HG03159 (cell line): Measurements from ENCODE around the gene TCFL5.

Source experiments
- ATAC-seq: cut with Tn5 transposase; IDR thresholded peaks from one replicate; pipeline ENCODE4 v1.9.1; 2021; ENCODE audit warnings: mild to moderate bottlenecking, moderate library complexity; ENCODE audit not compliant: unreplicated experiment

The TCFL5 gene

DNA sequence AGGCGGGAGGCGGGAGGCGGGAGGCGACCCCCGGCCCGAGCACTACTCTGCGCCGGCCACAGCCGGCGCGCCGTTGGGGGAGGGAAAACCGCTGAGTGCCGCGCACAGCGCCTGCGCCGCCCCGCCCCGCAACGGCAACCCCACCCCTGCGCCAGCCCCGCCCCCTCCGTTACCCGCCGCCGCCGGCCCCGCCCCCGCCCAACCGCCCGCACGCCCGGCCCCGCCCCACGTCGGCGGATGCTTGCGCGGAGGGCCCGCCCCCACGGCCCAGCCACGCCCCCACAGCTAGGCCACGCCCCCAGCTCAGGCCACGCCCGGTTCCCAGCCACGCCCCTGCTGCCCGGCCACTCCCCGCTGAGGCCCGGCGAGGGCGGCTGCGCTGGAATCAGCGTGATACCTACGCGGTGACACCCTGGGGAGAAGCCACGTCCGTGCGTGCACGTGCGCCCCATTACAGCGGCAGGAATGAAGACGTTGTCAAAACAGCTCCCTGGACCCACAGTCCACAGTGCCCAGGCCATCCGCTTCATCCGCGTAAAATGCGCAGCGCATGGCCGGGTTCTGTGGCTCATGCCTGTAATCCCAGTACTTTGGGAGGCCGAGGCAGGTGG lies at the start of gene TCFL5:
TSS of gene TCFL5 (minus strand) at position 97 of the 611 bp plus-strand sequence. CDS start 152 bp downstream, outside the sequence.
- peak; percentile 58 for ATAC-seq

DNA sequence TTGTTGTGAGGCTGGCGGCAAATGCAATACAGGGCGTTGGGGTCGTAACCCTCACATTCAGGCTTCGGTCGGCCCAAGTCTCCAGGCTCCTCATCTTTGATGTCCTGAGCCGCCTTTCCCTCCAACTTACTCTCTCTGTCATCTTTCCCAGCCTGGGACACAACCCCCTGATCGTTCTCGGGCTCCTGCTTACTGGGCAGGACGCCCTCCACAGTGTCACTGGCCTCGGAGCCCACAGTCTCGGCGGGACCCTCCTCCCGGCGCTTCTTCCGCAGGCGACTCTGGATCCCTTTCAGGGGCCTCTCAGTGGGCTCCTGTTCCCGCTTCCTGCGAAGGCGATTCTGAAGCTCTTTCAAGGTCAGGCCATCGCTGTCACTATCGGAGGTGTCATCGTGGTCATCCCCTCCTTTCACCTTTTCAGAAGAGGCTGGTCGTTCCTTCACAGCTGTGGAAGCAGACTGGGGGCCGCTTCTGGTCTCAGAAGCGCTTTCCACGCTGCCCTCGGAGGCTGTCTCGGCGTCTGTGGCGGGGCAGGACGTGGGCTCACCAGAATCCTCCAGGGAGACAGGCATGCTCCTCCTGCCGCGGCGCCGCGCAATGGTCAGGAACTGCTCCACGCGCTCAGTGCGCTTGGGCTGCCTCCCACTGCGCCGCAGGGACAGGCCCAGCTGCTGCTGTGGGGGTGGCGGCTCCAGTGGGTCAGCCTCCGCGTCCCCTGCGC lies 49.3 kb upstream of the TCFL5 start:
- ATAC-seq = no peak

DNA sequence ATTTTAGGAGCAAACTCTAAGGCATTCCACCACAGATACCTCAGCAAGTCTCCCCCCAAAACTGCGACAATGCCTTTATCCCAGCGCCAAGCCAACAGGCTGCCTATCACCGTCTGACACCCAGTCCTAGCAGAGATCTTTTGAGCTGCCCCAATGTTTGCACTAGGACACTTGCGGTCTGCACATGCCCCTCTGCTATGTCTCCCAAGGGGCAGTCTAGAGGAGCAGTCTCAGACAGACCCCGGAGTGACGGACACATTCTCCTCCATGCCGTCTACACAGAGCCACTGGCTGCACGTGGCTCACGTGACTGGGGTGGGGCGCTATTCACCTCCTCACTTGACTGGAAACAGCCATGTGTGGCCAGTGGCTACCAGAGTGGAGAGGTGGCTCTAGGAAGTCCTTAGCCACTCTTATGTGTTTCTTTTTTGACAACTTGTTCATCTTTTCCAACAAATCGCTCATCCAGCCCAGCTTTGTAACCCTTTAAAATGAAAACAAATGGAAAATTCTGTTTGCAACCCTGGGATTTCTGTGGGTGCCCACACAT lies 48.7 kb upstream of the TCFL5 start:
- ATAC-seq = no peak

DNA sequence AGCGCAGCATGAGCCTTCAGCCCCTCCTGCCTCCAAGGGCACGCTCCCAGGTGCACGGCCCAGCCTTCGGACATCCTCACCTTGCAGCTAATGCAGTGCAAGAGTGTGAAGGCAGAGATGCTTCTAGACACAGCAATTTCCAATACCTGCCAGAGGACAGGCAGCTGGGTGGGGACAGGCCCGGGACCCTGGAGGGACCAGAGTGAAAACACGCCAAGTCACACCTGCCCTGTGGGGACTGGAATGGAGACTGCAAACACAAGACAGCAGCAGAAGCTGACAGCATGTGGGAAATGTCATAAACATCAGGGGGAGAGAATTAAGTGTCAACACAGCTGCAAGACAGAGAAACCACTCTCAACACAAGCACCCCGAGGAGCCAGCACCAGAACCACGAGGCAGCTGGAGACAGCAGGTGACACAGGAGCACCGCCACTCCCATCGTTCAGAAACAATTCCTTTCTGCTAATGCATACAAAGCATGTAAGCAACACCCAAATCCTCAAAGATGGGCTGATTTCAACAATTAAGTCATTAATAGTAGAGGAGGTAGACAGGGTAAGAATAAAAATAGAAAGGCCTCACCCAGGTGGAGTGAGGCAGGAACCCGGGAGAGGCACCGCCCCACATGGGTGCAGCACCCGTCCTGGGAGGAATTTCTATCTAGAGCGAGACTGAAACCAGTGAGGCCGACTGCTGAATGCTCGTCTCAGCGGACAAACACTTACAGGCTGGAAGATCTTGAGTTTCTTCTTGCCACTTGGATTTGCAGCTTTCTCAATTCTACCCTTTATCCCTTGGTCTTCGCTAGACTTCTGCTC lies 47.6 kb upstream of the TCFL5 start:
- no peak for ATAC-seq

DNA sequence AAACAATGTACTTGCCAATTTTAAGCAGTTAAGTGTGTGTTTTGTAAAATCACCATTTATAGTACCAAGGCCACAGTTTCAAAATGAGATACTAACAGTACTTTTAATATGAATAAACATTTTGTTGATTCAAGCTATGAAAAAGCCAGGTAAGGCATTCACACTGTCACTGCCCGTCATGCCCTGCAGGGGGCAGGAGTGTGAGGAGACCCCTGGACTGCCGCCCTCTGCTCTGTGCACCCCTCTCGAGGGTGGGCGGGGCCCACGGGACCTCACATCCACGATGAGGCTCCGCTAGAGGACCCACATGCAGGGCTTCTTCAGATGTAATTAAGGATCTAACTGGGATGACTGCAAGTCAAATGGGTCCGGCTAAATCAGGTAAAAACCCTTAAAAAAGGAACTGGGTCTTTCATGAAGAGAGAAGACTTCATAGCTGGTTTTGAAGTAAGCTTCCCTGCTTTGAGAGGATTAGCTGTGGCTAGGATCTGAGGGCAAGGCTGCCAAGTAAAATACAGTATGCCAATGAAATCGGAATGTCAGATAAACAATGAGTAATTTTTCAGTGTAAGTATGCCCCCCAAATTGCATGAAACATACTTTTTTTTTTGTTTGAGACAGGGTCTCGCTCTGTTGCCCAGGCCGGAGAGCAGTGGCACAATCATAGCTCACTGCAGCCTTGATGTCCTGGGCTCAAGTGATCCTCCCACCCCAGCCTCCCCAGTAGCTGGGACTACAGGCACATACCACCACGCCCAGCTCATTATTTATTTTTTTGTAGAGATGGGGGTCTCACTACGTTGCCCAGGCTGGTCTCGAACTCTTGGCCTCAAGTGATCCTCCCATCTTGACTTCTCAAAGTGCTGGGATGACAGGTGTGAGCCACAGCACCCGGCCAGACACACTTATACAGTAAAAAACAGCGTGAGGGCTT lies 46.0 kb upstream of the TCFL5 start:
- ATAC-seq = no peak

DNA sequence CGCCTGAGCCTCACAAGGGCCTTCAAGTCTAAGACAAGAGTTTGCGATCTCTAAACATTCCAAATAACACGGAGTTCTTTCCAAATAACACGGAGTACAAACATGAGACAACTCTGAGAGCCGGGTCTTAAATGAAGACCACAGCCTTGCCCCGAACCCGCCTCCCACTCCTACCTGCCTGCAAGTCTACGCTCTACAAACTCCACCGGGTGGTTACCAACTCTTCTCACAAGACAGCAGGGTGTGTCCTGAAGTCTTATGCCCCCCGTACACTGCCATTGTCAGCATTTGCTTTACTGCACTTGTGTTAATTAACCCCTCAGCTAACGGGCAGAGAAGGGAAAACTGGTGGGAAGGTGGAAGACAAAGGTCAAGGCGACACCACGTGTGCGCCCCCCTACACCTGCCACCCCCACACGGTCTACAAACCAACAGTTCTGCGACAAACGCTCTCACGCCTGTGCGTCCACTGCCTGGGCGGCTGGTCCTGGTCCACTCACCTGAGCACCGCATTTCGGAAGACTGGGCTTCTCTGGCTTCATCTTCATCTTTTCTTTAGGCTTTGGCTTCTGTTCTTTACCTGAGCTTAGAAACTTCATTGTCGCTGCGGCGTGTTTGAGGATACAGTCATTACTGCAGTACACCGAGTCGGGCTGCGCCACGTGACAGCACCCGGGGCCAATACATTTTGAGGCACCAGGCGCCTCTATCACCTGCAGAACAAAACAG lies 45.2 kb upstream of the TCFL5 start:
- ATAC-seq = no peak

DNA sequence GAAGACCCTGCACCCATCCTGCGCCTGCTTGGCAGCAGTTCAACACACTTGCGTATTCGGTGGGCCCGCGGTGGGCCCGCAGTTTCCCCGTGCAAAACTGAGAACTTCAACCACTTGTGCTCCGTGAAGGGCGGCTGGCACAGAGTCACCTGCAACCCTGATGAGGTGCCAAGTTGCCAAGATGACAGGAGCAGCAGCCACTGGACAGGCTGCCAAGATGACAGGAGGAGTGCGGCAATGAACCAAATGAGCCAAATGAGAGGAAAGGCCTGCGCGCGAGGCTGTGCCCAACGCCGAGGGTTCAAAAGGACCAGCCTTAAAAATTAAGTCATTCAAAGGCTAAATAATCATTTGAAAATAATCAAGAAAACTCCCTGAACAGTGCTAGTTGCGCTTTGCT lies 44.6 kb upstream of the TCFL5 start:
- ATAC-seq = no peak

DNA sequence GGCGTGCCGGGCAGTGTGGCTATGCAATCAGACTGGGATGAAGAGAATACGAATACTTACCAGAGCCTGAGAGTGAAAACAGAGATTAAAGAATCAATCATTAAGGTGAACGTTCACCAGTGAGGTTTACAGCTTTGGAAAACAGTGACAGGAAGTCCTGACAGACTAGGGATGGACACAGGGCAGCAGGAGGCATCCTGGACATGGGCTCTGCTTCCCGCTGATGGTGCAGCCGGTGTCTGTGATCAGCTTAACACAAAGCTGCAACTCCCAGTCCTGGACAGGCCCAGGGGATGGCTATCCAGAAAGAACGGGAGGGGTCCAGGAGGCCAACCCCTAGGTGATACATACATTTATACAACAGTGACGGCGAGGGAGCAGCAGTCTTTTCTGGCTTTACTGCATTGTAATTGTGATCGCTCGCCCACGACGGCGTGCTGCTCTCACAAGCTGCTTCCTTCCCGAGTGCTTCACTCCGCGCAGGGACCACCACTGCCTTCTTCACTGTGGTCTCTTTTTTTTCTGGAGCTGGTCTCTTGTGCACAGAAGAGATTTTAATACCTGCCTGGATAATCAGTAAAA lies 44.0 kb upstream of the TCFL5 start:
- no peak for ATAC-seq

DNA sequence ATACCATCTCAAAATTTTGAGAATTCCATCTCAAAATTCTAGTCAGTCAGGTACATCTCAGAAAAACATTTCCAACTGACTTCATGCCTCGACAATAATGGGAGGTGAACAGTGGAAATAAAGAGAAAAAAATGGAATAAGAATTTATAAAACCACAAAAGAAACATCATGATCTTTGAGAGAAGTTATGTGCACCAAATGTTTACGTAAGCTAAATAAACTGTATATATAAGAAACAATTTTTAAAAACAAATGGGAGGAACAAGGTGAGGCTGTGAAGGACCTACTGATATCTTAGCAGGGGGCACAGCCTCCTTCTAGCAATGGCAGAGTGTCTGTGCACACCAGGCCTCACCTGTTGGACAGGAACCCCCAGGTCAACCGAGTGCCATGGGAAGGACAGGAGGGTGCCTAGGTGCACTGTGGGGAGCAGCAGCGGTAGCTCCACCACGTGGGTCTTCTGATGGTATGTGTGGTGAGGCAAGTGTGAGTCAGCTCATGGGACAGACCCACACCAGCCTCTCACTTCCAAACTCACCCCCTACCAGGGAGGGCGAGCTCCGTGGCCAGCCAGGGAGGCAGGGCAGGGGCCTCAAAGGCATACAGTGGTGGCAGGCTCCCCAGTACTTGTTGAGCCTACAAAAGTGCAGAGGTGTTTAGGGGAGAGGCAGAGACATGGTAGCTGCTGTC lies 41.4 kb upstream of the TCFL5 start:
- no peak for ATAC-seq

DNA sequence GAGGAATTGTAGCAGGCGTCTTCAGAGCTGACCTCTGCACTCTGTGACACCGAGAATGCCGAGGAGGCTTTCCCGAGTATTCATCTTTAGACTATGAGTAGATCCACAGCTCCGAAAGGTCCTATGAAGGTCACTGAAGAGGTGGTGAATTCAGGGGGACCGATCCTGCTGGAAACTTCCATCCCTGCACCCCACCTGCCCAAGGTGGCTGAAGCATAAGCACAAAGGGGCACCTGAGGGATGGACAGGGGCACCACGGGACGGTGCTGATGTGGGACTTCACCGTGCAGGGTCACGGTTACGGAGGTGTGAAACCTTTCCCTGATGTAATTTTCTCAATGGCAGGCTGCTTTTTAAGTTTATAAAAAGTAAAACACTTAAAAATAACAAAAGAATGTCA lies 40.3 kb upstream of the TCFL5 start:
- no peak for ATAC-seq

DNA sequence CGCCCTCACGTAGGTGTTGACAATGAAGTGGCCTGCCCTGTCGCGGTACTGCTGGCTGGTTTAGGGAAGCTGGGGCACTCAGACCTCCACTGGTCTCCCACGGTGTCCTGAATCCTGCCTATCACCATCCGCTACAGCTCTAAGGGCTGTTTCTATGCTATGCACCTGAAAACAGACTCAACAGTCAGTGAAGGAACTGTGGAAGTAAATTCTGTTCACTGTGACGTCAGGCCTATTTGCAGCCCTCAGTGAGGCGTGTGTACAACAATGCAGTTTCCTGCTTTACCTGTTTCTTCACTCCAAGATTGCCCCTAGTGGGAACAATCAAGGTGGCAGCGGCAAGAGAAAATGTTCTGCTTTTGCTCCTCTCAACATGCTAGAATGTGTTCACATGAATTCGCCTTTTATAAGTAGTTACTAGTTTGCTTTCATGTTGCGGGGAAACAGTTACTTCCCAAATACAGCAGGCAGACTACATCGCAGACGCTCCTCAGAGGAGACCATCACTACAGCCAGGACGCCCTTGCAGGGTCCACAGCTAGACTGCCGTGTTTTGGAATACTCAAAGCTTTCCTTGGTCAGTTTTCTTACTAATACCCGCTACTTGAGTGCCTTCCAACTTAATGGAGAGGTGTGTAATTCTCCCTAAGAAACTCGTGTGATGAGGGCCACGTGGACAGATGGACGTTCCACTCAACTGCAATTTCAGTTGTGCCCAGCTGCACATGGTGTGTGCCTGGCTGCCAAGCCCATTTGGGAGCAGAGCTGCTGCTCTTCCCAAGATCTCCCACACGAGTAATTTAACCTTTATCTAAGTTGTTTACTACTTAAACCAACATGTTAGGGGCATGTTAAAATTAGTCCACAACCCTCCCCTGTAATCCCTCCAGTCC lies 39.3 kb upstream of the TCFL5 start:
- no peak for ATAC-seq

DNA sequence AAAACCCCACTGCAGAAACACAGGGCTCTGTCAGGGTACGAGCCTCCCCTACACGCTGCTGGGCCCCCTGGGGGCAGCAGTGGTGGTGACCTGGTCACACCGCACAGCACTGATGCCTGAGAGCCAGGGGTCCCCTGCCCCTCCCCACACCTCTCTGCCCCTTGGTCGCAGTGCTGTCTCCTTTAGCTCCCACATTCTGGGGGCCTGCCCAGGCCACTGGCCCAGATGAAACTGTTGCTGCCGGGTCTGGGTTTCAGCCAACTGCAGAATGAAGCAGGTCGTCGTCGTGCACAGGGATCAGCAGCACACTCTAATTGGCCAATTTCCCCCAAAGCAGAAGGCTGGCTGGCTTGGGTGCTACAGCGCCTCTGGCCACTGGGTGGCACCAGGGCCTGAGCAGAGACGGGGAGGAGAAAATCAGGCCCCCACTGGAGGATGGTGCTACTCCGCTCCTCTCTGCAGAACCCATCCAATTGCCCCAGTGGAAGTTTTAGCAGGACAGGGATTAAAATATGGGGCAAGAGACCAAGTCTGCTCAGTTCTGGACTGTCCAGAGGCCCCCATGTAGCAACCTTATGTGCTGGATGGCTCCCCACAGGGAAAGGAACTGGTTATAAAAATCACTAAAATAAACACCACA lies 38.5 kb upstream of the TCFL5 start:
- peak; percentile 55 for ATAC-seq

DNA sequence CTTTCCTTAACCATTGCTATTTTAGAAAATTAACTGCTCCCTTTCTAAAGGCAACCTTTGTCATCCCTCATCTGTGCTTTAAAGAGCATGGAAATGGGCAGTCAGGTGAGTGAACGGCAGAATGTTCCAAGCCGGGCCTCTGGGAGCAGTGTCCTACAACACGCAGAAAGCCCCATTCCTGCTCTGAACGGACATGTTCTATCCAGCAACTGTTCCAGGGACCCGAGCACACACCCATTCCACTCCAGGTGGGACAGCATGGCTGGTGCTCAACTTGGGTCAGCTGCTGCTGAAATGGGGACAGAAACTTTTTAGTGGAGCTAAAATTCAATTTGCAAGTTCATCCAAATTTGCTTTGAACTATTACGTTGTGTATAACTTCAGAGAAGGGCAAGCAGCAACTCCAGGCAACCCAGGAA lies 38.0 kb upstream of the TCFL5 start:
- ATAC-seq = no peak

DNA sequence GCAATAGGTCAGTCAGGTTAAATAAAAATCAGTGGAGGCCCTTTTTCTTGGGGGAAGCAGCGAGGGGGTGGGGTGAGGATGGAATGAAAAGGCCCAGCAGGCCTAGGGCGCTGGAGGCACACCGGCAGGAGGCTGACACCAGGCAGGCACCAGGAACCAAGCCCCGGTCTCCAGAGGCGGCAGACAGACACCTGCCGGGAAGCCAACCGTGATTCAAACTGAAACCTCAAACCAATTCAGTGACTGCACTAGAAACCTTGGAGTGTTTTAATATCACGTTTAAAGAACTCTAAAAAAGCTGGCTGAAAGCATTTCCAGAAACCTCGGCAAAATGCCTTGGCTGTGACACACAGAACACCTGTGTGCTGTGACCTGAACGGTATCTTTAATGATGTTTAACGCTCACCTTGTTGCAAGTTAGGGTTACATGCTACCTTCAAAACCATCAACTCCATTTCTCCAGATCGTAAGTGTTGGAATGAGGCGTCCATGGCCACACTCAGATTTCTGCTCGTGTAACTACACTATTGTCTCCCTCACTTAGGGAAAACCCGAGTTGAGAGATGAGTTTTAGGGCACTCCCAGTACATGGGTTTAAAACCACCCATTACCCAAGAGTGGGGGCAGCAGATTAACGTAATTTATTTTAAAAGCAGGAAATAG lies 37.5 kb upstream of the TCFL5 start:
- no peak for ATAC-seq

DNA sequence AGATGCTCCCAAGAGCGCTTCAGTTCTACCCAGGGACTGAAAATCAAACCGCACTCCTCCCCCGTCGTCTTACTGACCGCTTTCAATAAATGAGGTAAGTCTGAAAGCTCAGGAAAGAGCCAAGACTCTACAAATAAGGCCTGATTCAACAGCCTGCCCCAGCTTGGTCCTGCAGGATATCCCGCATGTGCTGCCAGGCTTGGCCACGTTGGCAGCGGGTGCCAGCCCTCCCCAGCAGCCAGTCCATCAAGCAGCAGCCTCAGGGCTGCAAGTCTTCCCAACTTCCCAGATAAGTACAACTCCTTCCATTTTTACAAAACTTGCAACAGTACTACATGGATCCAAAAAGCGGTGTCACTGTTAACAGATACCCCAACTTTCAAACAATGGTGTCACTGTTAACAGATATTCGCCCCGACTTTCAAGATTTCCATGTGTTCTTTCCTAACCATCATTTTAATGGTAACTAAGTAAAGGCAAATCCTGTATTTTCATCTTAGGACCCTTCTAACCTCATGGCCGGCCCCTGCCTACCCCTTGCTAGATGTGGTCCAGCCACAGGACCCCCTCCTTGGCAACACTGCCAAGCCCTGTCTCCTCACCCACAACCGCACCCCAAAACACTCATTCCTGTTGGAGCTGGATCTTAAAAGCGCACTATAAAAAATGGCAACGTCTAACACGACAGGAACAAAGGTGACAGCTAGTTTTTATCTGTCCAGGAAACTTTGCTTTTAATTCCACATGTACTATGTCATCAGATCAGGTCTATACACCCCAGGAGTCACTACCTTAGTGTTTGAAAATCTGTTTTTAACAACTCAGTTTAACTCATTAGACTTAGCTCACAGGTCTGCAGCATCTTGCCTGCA lies 36.7 kb upstream of the TCFL5 start:
- no peak for ATAC-seq

DNA sequence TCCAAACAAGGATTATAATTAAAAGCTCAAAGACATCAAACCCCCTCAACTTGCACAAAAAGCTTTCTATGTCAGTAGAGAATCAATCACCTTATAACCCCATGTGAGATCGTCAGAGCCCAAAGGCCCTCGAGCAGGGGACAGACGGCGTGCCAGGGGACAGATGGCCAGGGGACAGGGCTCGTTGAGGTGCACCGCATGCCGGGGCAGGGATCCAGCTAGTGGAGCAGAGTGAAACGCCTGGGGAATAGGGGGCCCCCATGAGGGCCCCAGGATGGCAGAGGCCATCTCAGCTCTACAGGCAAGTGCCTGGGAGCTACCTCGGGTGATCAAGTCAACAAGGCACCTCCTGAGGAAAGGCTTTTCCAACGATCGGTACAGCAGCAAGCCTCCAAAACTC lies 36.0 kb upstream of the TCFL5 start:
- ATAC-seq = no peak
